DOHH2 (cell line): Measurements from ENCODE around the gene UBAP1L.

Experiments
- H3F3A ChIP-seq: fragments of 200-600 bp; sonication (generic), shearing (Covaris generic); 2 replicates; pipeline ENCODE4 v1.6.0; 2016; ENCODE audit warnings: antibody characterized with exemption, mild to moderate bottlenecking; ENCODE audit not compliant: control insufficient read depth, insufficient read depth
- H3K27ac ChIP-seq: fragments of 200-600 bp; sonication (generic); 2 replicates; pipeline ENCODE4 v1.5.1; 2014; ENCODE audit warnings: low read depth, mild to moderate bottlenecking, low read length, moderate library complexity
- H3K27me3 ChIP-seq: fragments of 200-600 bp; sonication (generic); 2 replicates; pipeline ENCODE4 v1.6.1; 2014; ENCODE audit warnings: mild to moderate bottlenecking, low read length, mixed read lengths; ENCODE audit not compliant: control insufficient read depth
- H3K36me3 ChIP-seq: fragments of 200-600 bp; sonication (generic); 2 replicates; pipeline ENCODE4 v1.6.1; 2014; ENCODE audit warnings: mild to moderate bottlenecking, low read length, moderate library complexity, mixed read lengths; ENCODE audit not compliant: control insufficient read depth
- H3K4me1 ChIP-seq: fragments of 200-600 bp; sonication (generic); 2 replicates; pipeline ENCODE4 v1.6.1; 2014; ENCODE audit warnings: mild to moderate bottlenecking, low read length, mixed read lengths; ENCODE audit not compliant: control insufficient read depth
- H3K4me2 ChIP-seq: fragments of 200-600 bp; sonication (generic); 2 replicates; pipeline ENCODE4 v1.6.0; 2014; ENCODE audit warnings: mild to moderate bottlenecking, low read length, moderate library complexity
- H3K4me3 ChIP-seq: fragments of 200-600 bp; sonication (generic); 2 replicates; pipeline ENCODE4 v1.5.1; 2014; ENCODE audit warnings: mild to moderate bottlenecking, low read length, mixed read lengths
- H3K79me2 ChIP-seq: fragments of 200-600 bp; sonication (generic); 2 replicates; pipeline ENCODE4 v1.6.1; 2014; ENCODE audit warnings: mild to moderate bottlenecking, low read length, mixed read lengths; ENCODE audit not compliant: control insufficient read depth
- H3K9me2 ChIP-seq: fragments of 200-600 bp; sonication (generic); replicated peaks from 2 replicates; pipeline ENCODE4 v1.6.1; 2014; ENCODE audit warnings: mild to moderate bottlenecking, low read length, mixed read lengths; ENCODE audit not compliant: control insufficient read depth
- H3K9me3 ChIP-seq: fragments of 200-600 bp; sonication (generic); 2 replicates; pipeline ENCODE4 v1.6.1; 2014; ENCODE audit warnings: antibody characterized with exemption, low read length, mixed read lengths; ENCODE audit not compliant: control insufficient read depth, insufficient read depth
- H4K20me1 ChIP-seq: fragments of 200-600 bp; sonication (generic); 2 replicates; pipeline ENCODE4 v1.6.0; 2014; ENCODE audit warnings: low read depth, mild to moderate bottlenecking, antibody characterized with exemption, low read length, moderate library complexity; ENCODE audit not compliant: control insufficient read depth, insufficient read depth
- EZH2phosphoT487 ChIP-seq: fragments of 200-600 bp; sonication (generic); IDR thresholded peaks from 2 replicates; pipeline ENCODE4 v1.6.1; 2017; ENCODE audit warnings: borderline replicate concordance, mild to moderate bottlenecking, antibody characterized with exemption, low read length, moderate library complexity, mixed read lengths
- TF ChIP-seq, protein P1 (sequence below): fragments of 200-600 bp; sonication (generic); IDR thresholded peaks from one replicate; pipeline ENCODE4 v1.5.1; 2014; ENCODE audit warnings: antibody characterized with exemption, mild to moderate bottlenecking, low read depth, low read length; ENCODE audit not compliant: poor library complexity, severe bottlenecking

The UBAP1L gene

DNA sequence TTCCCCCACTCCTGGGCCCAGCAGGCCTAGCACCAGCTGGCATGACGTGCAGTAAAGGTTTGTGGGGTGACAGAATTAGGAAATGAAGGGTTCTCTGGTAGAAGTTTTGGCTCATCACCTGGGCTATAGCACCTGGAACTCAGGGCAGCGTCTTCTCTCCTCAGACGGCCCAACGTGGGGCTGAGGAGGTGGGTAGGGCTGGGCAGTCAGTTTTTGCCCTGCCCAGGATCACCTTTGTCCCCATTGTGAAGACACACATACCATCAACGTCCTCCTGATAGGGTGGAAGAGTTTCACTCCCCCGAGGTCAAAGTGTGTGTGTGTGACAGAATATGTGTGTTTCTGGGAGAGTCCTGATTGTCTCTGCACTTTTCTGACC, 26.4 kb downstream of the UBAP1L start:
- Histone ChIP-seq H3K4me2 (no peak overlapping the region), H3K9me2 (no peaks in the 10 kb centered on the region), H3K36me3 (no peaks in the 10 kb centered on the region), H4K20me1 (no peaks in the 10 kb centered on the region), H3F3A (no peaks in the 10 kb centered on the region), H3K27ac (no peak overlapping the region), H3K79me2 (no peaks in the 10 kb centered on the region), H3K9me3 (no peaks in the 10 kb centered on the region), H3K4me1 (no peaks in the 10 kb centered on the region), H3K4me3 (no peak overlapping the region), H3K27me3 (peaks cover 23% of the 10 kb centered on the region)
- TF ChIP-seq EZH2phosphoT487: no peak
- TF ChIP-seq, protein P1, sequence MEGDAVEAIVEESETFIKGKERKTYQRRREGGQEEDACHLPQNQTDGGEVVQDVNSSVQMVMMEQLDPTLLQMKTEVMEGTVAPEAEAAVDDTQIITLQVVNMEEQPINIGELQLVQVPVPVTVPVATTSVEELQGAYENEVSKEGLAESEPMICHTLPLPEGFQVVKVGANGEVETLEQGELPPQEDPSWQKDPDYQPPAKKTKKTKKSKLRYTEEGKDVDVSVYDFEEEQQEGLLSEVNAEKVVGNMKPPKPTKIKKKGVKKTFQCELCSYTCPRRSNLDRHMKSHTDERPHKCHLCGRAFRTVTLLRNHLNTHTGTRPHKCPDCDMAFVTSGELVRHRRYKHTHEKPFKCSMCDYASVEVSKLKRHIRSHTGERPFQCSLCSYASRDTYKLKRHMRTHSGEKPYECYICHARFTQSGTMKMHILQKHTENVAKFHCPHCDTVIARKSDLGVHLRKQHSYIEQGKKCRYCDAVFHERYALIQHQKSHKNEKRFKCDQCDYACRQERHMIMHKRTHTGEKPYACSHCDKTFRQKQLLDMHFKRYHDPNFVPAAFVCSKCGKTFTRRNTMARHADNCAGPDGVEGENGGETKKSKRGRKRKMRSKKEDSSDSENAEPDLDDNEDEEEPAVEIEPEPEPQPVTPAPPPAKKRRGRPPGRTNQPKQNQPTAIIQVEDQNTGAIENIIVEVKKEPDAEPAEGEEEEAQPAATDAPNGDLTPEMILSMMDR: no peak

DNA sequence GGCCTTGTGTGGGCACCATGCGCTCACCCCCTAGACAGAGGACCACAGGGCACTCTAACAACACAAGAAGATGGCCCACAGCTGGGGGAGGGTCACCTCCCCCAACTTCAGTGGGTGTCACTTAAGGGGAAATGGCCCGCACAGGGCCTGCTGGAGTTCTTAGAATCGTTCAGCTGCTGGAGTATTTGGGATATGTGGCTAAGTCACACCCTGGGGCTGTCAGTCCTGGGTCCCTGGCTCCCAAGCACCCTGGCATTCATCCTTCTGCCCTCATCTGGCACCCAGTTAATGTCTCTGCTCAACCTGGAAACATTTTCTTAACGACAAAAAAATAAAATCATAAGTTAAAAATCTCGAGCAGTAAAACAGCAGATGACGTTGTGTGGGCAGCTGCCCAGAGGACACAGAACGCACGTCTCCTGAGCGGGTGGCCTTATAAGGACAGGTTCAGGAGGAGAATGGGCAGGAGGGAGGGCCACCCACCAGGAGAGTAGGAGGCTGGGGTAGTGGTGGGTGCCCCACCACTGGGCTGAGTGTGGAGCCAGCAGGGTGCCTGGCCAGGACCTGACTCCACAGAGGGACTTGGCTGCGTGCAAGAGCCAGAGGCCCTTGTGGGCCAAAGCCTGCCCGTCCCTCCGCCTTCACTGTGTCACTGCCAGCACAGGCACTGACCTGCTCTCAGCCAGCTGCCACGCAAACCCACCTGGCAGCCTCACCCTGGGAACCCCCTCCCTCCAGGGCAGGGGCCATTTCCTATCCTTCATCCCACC, 26.9 kb downstream of the UBAP1L start:
- Histone ChIP-seq H3K27me3 (peaks cover 28% of the 10 kb centered on the region), H3K9me3 (no peaks in the 10 kb centered on the region), H3K4me1 (no peaks in the 10 kb centered on the region), H3K36me3 (no peaks in the 10 kb centered on the region), H3K9me2 (no peaks in the 10 kb centered on the region), H4K20me1 (no peaks in the 10 kb centered on the region), H3K79me2 (no peaks in the 10 kb centered on the region), H3K4me3 (no peak overlapping the region), H3K27ac (no peak overlapping the region), H3K4me2 (no peak overlapping the region), H3F3A (no peaks in the 10 kb centered on the region)
- TF ChIP-seq, protein P1: no peak
- TF ChIP-seq EZH2phosphoT487: no peak

DNA sequence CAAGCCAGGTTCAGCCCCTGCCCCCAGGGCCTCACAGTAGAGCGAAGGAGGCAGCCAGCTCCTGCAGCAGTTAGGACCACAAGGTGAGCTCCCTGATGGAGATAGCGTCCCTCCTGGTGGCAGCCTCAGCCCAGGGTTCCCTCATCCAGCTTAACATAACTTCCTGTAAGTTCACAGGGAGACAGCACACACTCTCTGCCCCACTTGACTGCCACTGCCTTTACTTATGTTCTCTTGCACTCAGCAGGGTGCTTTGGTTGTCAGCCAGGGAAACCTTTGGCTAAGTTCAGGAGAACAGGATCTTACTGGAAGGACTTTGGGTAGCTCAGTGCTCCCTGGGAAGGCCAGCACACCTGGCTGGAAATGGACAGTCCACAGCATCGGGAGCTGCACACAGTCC, 27.6 kb downstream of the UBAP1L start:
- no peak overlapping the region for H3K27ac ChIP-seq
- no peak for TF ChIP-seq EZH2phosphoT487
- peaks cover 34% of the 10 kb centered on the region for H3K27me3 ChIP-seq

DNA sequence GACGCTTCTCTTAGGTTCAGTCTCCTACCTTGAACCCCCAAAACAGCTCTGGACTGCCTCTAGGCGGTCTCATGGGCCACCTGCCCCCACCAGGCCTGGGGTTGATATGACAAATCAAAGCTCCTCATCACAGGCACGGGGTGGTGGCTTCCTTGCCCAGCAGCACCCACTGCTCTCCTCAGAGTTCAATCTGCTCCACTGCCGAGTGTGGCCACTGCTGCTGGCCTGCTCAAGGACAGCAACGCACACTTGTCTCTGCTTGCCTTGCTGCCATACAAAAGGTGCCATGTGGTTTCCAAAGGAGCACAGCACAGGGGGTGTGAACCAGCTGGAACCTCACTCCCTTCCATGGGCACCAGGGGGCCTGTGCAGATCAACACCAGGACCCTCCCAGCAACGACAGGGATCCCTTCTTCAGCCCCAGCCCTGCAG, 28.3 kb downstream of the UBAP1L start:
- TF ChIP-seq, protein P1: peak; percentile 47
- TF ChIP-seq EZH2phosphoT487: no peak
- no peaks in the 10 kb centered on the region for H3K79me2 ChIP-seq
- no peak overlapping the region for H3K4me2 ChIP-seq
- H4K20me1 ChIP-seq: no peaks in the 10 kb centered on the region
- H3K9me2 ChIP-seq: no peaks in the 10 kb centered on the region
- no peaks in the 10 kb centered on the region for H3K4me1 ChIP-seq
- peaks cover 41% of the 10 kb centered on the region for H3K27me3 ChIP-seq
- no peaks in the 10 kb centered on the region for H3F3A ChIP-seq
- no peaks in the 10 kb centered on the region for H3K9me3 ChIP-seq
- H3K4me3 ChIP-seq: no peak overlapping the region
- no peak overlapping the region for H3K27ac ChIP-seq
- no peaks in the 10 kb centered on the region for H3K36me3 ChIP-seq

More for the DNA sequence above, 27.6 kb downstream of the UBAP1L start:
- Histone ChIP-seq H3K9me3 (no peaks in the 10 kb centered on the region), H3F3A (no peaks in the 10 kb centered on the region), H3K36me3 (no peaks in the 10 kb centered on the region), H4K20me1 (no peaks in the 10 kb centered on the region), H3K4me2 (no peak overlapping the region), H3K4me1 (no peaks in the 10 kb centered on the region), H3K9me2 (no peaks in the 10 kb centered on the region), H3K4me3 (no peak overlapping the region), H3K79me2 (no peaks in the 10 kb centered on the region)
